ENCODE results near the gene SMIM31. TPM values are rescaled to one million over a fixed set of nuclear protein-coding genes. Genes with fewer than 3 reads are reported as not detected.

Gene SMIM31
- total and polyA plus RNA-seq, 4 donors = 1.0 to 3.8 (median 2.3) TPM

- no peak for TF ChIP-seq CTCF (IDR thresholded peaks at IDR 0.05; ENCODE audit: control extremely low read depth, extremely low read depth)
- H3K4me3 ChIP-seq = no peak overlapping the region
- no peak overlapping the region for H3K27ac ChIP-seq (ENCODE audit: low read depth in 1 of 2, low read length in 1 of 2)
- H3K27me3 ChIP-seq (ENCODE audit: control insufficient read depth in 3 of 3, insufficient read depth in 3 of 3, low read length in 2 of 3) = no peaks in the 10 kb centered on the region
- H3K4me1 ChIP-seq (ENCODE audit: control insufficient read depth in 5 of 5, insufficient read depth in 5 of 5, low read length in 5 of 5) = no peaks in the 10 kb centered on the region
- 49 to 64% methylated on average over 2 of the region's 2 CpGs for WGBS, 2 donors
- no peak overlapping the region for H3K9ac ChIP-seq (ENCODE audit: insufficient read depth in 1 of 2, low read length in 2 of 2)
- no peaks in the 10 kb centered on the region for H3K9me3 ChIP-seq (ENCODE audit: control insufficient read depth in 4 of 4, insufficient read depth in 3 of 4, low read length in 3 of 4)
- no peaks in the 10 kb centered on the region for H3K36me3 ChIP-seq (ENCODE audit: control insufficient read depth in 4 of 4, insufficient read depth in 4 of 4, low read length in 4 of 4)
- DNase-seq (peak in 2 of 3 donors; percentile 55 to 82), ATAC-seq (ENCODE audit: insufficient read depth, low FRiP score) (no peak)
These were observed 2.8 kb downstream of the SMIM31 start for GRCh38 chr4:164756686-164757085.

- Histone ChIP-seq H3K4me1 (ENCODE audit: control insufficient read depth in 5 of 5, insufficient read depth in 5 of 5, low read length in 5 of 5) (no peaks in the 10 kb centered on the region), H3K9ac (ENCODE audit: insufficient read depth in 1 of 2, low read length in 2 of 2) (no peak overlapping the region), H3K4me3 (no peak overlapping the region), H3K27me3 (ENCODE audit: control insufficient read depth in 3 of 3, insufficient read depth in 3 of 3, low read length in 2 of 3) (no peaks in the 10 kb centered on the region), H3K36me3 (ENCODE audit: control insufficient read depth in 4 of 4, insufficient read depth in 4 of 4, low read length in 4 of 4) (no peaks in the 10 kb centered on the region), H3K9me3 (ENCODE audit: control insufficient read depth in 4 of 4, insufficient read depth in 3 of 4, low read length in 3 of 4) (no peaks in the 10 kb centered on the region), H3K27ac (ENCODE audit: low read depth in 1 of 2, low read length in 1 of 2) (no peak overlapping the region)
- ATAC-seq (ENCODE audit: insufficient read depth, low FRiP score) (no peak), DNase-seq (no peak)
- TF ChIP-seq CTCF (IDR thresholded peaks at IDR 0.05; ENCODE audit: control extremely low read depth, extremely low read depth) = no peak
- WGBS, 2 donors = 76% methylated on average over 1 of the region's 1 CpG
These were observed 7.3 kb downstream of the SMIM31 start for GRCh38 chr4:164761241-164761640.

- Histone ChIP-seq H3K9me3 (ENCODE audit: control insufficient read depth in 4 of 4, insufficient read depth in 3 of 4, low read length in 3 of 4) (no peaks in the 10 kb centered on the region), H3K27ac (ENCODE audit: low read depth in 1 of 2, low read length in 1 of 2) (no peak overlapping the region), H3K36me3 (ENCODE audit: control insufficient read depth in 4 of 4, insufficient read depth in 4 of 4, low read length in 4 of 4) (no peaks in the 10 kb centered on the region), H3K27me3 (ENCODE audit: control insufficient read depth in 3 of 3, insufficient read depth in 3 of 3, low read length in 2 of 3) (no peaks in the 10 kb centered on the region), H3K9ac (ENCODE audit: insufficient read depth in 1 of 2, low read length in 2 of 2) (no peak overlapping the region), H3K4me3 (no peak overlapping the region), H3K4me1 (ENCODE audit: control insufficient read depth in 5 of 5, insufficient read depth in 5 of 5, low read length in 5 of 5) (no peaks in the 10 kb centered on the region)
- ATAC-seq (ENCODE audit: insufficient read depth, low FRiP score) (no peak), DNase-seq (no peak)
- 91 to 92% methylated on average over 6 of the region's 6 CpGs for WGBS, 2 donors
- no peak for TF ChIP-seq CTCF (IDR thresholded peaks at IDR 0.05; ENCODE audit: control extremely low read depth, extremely low read depth)
These were observed 7.9 kb downstream of the SMIM31 start for GRCh38 chr4:164761746-164762275.

GRCh38 chr4:164765096-164765495 is 11.2 kb downstream of the SMIM31 start:
- H3K4me3 ChIP-seq = no peak overlapping the region
- no peaks in the 10 kb centered on the region for H3K36me3 ChIP-seq (ENCODE audit: control insufficient read depth in 4 of 4, insufficient read depth in 4 of 4, low read length in 4 of 4)
- H3K27ac ChIP-seq (ENCODE audit: low read depth in 1 of 2, low read length in 1 of 2) = no peak overlapping the region
- no peak for DNase-seq
- H3K27me3 ChIP-seq (ENCODE audit: control insufficient read depth in 3 of 3, insufficient read depth in 3 of 3, low read length in 2 of 3) = no peaks in the 10 kb centered on the region
- no peaks in the 10 kb centered on the region for H3K4me1 ChIP-seq (ENCODE audit: control insufficient read depth in 5 of 5, insufficient read depth in 5 of 5, low read length in 5 of 5)
- no peak overlapping the region for H3K9ac ChIP-seq (ENCODE audit: insufficient read depth in 1 of 2, low read length in 2 of 2)
- ATAC-seq (ENCODE audit: insufficient read depth, low FRiP score) = no peak
- 88% methylated on average over 3 of the region's 3 CpGs for WGBS, 2 donors
- no peaks in the 10 kb centered on the region for H3K9me3 ChIP-seq (ENCODE audit: control insufficient read depth in 4 of 4, insufficient read depth in 3 of 4, low read length in 3 of 4)
- TF ChIP-seq CTCF (IDR thresholded peaks at IDR 0.05; ENCODE audit: control extremely low read depth, extremely low read depth) = no peak
